Panc1 (cell line): ENCODE data around the gene UTS2R.

ENCODE experiments used
- CTCF ChIP-seq: fragments of 450-650 bp; IDR thresholded peaks from 2 replicates; pipeline ENCODE4 v1.5.1; 2017; ENCODE audit warnings: mild to moderate bottlenecking
- POLR2AphosphoS5 ChIP-seq: IDR thresholded peaks from 2 replicates; pipeline ENCODE4 v1.6.1; 2012; ENCODE audit warnings: mild to moderate bottlenecking, low read depth, low read length, moderate library complexity
- REST ChIP-seq, 2 experiments: IDR thresholded peaks; 2 replicates each; pipeline ENCODE4 v1.6.1; 2011 to 2012; ENCODE audit warnings: low read depth in 2 of 2, control low read depth in 1 of 2, low read length in 1 of 2, mild to moderate bottlenecking in 1 of 2, moderate library complexity in 1 of 2; ENCODE audit not compliant: insufficient read depth in 1 of 2

- TF ChIP-seq POLR2AphosphoS5 (no peak), CTCF (no peak), REST (IDR thresholded peaks at IDR 0.05; ENCODE audit: insufficient read depth in 1 of 2, low read depth in 2 of 2, low read length in 1 of 2) (no peak)
Observed at GRCh38 chr17:82334204-82334621, 37.4 kb upstream of the UTS2R start.
